BE2C (cell line): ENCODE measurements around the gene SLC24A3.

Experiments
- DNase-seq: peaks from one replicate; pipeline ENCODE4 v3.0.0-alpha.2; 2020
- H3K27me3 ChIP-seq: fragments of 250-450 bp; sonication (Bioruptor Pico); 2 replicates; pipeline ENCODE4 v1.5.1; 2020; ENCODE audit warnings: mild to moderate bottlenecking
- H3K36me3 ChIP-seq: fragments of 250-450 bp; sonication (Bioruptor Pico); 2 replicates; pipeline ENCODE4 v1.5.1; 2020; ENCODE audit warnings: mild to moderate bottlenecking
- H3K4me1 ChIP-seq: fragments of 250-450 bp; sonication (Bioruptor Pico); 2 replicates; pipeline ENCODE4 v1.5.1; 2020
- H3K4me3 ChIP-seq: 2 replicates; pipeline ENCODE4 v1.5.1; 2011; ENCODE audit warnings: low read depth, low read length
- H3K9me3 ChIP-seq: fragments of 250-450 bp; sonication (Bioruptor Pico); 2 replicates; pipeline ENCODE4 v1.5.1; 2020
- CTCF ChIP-seq: IDR thresholded peaks from 2 replicates; pipeline ENCODE4 v1.5.1; 2012; ENCODE audit warnings: mild to moderate bottlenecking, low read depth, low read length

SLC24A3 gene

DNA sequence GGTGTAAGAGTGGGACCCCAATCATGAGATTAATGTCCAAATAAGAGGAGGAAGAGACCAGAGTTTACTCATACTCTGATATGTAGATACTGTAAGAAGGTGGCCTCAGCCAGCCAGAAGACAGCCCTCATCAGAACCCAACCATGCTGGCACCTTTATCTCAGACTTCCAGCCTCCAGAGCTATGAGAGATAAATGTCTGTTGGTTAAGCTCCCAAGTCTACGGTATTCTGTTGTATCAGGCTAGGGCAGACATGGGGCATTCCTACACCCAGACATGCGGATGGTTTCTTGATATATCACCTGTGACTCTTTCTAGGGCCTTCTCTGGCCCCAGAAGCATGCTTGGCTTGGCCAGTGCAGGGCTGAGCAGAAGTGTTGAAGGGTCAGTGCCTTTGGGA lies 298.2 kb downstream of the SLC24A3 start:
- DNase-seq, result no peak
- Histone ChIP-seq H3K27me3 (no peaks in the 10 kb centered on the region), H3K4me1 (no peaks in the 10 kb centered on the region), H3K9me3 (no peaks in the 10 kb centered on the region), H3K36me3 (no peaks in the 10 kb centered on the region), H3K4me3 (no peak overlapping the region)
- no peak for TF ChIP-seq CTCF

DNA sequence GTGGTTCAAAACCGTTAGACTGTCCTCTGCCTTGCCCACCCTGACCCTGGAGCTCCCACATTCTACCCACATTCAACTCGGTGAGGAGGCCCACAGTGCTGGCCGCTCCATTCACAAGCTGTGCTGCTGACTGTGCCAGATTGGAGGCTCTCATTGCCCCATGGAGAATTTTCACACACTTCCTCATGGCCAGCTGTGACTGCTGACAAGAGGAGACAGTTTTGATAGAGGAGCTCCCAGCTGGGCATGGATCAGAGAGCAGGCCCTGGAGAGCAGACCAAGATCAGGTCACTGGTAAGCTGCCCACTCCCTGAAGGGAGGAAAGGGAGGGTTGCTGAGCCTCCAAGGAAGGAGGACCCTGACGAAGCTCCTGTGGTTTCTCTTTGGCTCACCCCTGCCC lies 299.5 kb downstream of the SLC24A3 start:
- DNase-seq, result no peak
- Histone ChIP-seq H3K4me3 (no peak overlapping the region), H3K9me3 (no peaks in the 10 kb centered on the region), H3K4me1 (no peaks in the 10 kb centered on the region), H3K27me3 (no peaks in the 10 kb centered on the region), H3K36me3 (no peaks in the 10 kb centered on the region)
- no peak for TF ChIP-seq CTCF

DNA sequence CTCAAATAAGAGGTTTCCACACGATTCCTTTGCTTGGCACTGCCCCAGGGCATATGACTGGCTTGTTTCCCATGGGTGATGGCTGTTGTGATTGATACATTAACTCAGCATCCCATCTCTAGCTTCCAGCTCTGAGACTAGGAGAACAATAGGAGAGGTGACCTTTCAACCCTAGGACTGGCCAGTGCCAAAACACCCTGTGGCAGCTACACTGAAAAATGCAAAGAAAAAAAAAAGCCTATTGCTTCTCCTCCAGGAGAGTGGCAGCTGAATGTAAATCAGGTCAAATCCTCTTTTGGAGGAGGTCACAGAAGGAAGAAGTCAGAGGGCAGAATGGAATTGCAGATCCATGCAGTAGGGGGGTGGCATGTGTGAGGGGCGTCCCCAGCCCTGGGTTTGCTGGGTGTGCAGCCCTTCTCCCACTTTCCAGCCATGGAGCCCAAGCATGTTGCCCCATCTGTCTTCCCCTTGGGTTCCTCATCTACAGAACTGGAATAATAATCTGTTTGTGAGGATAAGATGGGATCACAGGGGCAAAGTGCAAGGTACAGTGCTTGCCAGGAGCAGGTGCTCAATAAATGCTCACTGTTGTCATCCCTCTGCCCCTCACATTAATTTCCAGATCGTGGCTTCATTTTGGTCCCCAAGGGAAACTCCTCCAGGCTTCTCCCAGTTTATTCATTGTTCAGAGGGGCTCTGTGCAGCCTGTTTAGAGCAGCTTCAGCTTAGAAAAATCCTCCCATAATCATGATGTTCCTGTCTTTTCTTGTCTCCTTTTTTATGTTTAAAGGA lies 300.6 kb downstream of the SLC24A3 start:
- no peak for TF ChIP-seq CTCF
- Histone ChIP-seq H3K9me3 (no peaks in the 10 kb centered on the region), H3K27me3 (no peaks in the 10 kb centered on the region), H3K36me3 (no peaks in the 10 kb centered on the region), H3K4me3 (no peak overlapping the region), H3K4me1 (no peaks in the 10 kb centered on the region)
- DNase-seq, result no peak

- DNase-seq, result no peak
- Histone ChIP-seq H3K27me3 (no peaks in the 10 kb centered on the region), H3K9me3 (no peaks in the 10 kb centered on the region), H3K36me3 (no peaks in the 10 kb centered on the region), H3K4me3 (no peak overlapping the region), H3K4me1 (no peaks in the 10 kb centered on the region)
- TF ChIP-seq CTCF, result no peak
These were observed 302.6 kb downstream of the SLC24A3 start for GRCh38 chr20:19515074-19515473.

DNA sequence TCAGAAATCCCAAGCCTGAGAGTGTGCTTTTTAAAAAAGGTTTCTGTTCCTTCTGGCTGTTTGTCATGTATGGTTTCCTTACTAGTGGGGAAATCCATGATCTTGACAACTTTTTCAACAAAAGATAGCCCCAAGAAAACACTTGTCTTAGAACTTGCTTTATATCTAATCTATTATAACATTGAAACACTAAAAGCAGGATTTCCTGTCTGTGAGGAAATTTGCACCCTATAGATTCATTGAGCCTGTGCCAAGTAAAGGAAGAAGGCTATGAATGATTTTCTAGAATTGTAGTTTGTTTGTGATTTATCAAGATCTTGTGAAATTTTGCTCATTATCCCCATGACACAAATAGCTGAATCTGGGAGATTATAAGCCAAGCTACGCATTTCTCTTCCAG lies 307.0 kb downstream of the SLC24A3 start:
- no peaks in the 10 kb centered on the region for H3K36me3 ChIP-seq
- no peak for TF ChIP-seq CTCF
- H3K4me1 ChIP-seq, result no peaks in the 10 kb centered on the region
- H3K9me3 ChIP-seq, result no peaks in the 10 kb centered on the region
- no peak overlapping the region for H3K4me3 ChIP-seq
- no peak for DNase-seq
- no peaks in the 10 kb centered on the region for H3K27me3 ChIP-seq

DNA sequence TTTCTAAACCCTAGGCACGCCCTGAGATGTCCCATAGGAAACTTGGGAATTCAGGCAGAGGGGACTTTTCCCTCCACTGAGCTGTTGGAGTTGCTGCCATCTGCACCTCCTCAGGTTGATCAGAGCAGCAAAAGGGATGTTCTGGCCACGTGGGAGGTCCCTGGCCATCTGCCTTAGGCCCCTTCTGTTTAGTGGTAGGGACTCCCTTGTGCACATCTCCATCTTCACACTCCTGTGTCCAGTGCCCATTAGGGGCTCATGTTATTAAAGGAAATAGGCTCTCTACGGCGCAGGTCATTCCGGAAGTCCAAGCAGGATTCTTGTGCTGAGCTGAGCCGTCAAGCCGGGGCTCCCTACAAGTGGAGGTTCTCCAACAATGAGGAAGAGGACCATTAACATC lies 307.8 kb downstream of the SLC24A3 start:
- no peak overlapping the region for H3K4me3 ChIP-seq

More for the DNA sequence above, 307.8 kb downstream of the SLC24A3 start:
- no peak for DNase-seq
- Histone ChIP-seq H3K36me3 (no peaks in the 10 kb centered on the region), H3K27me3 (no peaks in the 10 kb centered on the region), H3K9me3 (no peaks in the 10 kb centered on the region), H3K4me1 (no peaks in the 10 kb centered on the region)
- no peak for TF ChIP-seq CTCF
